Nephron (organoid): ENCODE data around the gene DUSP15.
A peak's percentile ranks its signal among the peaks of the same experiment; 100 is the strongest.

Experiments used
- H3K27ac Mint-ChIP-seq, 3 experiments: 2 replicates each; pipeline ENCODE4 v1.8.0; 2020; ENCODE audit warnings: mixed read lengths in 3 of 3, mild to moderate bottlenecking in 2 of 3, moderate library complexity in 1 of 3
- H3K27me3 Mint-ChIP-seq: 2 replicates; pipeline ENCODE4 v1.8.0; 2021; ENCODE audit warnings: low read depth, mild to moderate bottlenecking, moderate library complexity, mixed read lengths
- H3K36me3 Mint-ChIP-seq: 2 replicates; pipeline ENCODE4 v1.8.0; 2020; ENCODE audit warnings: low read depth, mixed read lengths
- H3K4me1 Mint-ChIP-seq: 2 replicates; pipeline ENCODE4 v1.8.0; 2020; ENCODE audit warnings: mixed read lengths
- H3K4me3 Mint-ChIP-seq, 3 experiments: 2 replicates each; pipeline ENCODE4 v1.8.0; 2020; ENCODE audit warnings: mild to moderate bottlenecking in 3 of 3, mixed read lengths in 3 of 3, moderate library complexity in 2 of 3
- H3K9me3 Mint-ChIP-seq: 2 replicates; pipeline ENCODE4 v1.8.0; 2020; ENCODE audit warnings: mixed read lengths
- TF ChIP-seq, protein P1 (sequence below), 3 experiments: fragments of 200-600 bp; sonication (generic); IDR thresholded peaks; one replicate each; pipeline ENCODE4 v1.5.0; 2021; ENCODE audit warnings: antibody characterized with exemption in 3 of 3; ENCODE audit not compliant: unreplicated experiment in 3 of 3

DUSP15 gene

DNA sequence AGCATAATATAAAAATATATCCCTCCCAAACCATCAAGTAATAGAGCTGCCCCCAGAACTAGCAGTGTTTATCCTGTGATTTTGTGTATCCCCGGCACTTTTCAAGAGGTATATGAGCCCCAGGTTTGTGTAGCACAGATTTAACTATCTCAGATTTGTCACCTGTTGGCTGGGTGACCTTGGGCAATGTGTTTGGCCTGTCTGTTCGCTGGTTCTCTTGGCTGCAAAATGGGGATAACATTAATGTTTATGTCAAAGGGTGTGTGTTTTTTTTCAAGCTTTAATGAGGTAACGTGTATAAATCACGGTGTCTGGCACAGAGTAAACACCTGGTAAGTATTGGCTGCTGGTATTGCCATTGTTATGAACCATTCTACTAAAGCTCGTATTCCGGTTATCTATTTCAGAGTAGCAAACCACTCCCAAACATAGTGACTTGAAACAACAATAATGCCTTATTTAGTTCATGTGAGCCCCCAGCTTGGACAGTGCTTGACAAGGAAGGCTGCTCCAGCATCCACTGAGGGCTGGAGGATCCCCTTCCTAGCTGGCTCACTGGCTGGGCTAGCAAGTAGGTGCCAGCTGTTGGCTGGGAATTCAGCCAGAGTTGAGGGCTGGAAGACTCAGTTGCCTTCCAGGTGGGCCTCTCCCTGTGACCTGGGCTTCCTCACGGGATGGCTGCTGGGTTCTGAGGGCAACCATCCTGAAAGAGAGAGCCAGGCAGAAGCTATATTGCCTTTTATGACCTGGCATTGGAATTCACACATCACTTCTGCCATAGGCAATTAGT lies 45.4 kb upstream of the DUSP15 start:
- H3K27ac Mint-ChIP-seq: no peak overlapping the region
- TF ChIP-seq, protein P1, sequence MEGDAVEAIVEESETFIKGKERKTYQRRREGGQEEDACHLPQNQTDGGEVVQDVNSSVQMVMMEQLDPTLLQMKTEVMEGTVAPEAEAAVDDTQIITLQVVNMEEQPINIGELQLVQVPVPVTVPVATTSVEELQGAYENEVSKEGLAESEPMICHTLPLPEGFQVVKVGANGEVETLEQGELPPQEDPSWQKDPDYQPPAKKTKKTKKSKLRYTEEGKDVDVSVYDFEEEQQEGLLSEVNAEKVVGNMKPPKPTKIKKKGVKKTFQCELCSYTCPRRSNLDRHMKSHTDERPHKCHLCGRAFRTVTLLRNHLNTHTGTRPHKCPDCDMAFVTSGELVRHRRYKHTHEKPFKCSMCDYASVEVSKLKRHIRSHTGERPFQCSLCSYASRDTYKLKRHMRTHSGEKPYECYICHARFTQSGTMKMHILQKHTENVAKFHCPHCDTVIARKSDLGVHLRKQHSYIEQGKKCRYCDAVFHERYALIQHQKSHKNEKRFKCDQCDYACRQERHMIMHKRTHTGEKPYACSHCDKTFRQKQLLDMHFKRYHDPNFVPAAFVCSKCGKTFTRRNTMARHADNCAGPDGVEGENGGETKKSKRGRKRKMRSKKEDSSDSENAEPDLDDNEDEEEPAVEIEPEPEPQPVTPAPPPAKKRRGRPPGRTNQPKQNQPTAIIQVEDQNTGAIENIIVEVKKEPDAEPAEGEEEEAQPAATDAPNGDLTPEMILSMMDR (IDR thresholded peaks at IDR 0.05; ENCODE audit: unreplicated experiment in 3 of 3): no peak
- H3K4me1 Mint-ChIP-seq: peaks cover 19% of the 10 kb centered on the region
- H3K4me3 Mint-ChIP-seq: no peak overlapping the region
- peaks cover 6% of the 10 kb centered on the region for H3K27me3 Mint-ChIP-seq
- H3K36me3 Mint-ChIP-seq: no peaks in the 10 kb centered on the region
- no peaks in the 10 kb centered on the region for H3K9me3 Mint-ChIP-seq

- no peak overlapping the region for H3K4me3 Mint-ChIP-seq
Measured at GRCh38 chr20:31914170-31914569, 43.8 kb upstream of the DUSP15 start.

DNA sequence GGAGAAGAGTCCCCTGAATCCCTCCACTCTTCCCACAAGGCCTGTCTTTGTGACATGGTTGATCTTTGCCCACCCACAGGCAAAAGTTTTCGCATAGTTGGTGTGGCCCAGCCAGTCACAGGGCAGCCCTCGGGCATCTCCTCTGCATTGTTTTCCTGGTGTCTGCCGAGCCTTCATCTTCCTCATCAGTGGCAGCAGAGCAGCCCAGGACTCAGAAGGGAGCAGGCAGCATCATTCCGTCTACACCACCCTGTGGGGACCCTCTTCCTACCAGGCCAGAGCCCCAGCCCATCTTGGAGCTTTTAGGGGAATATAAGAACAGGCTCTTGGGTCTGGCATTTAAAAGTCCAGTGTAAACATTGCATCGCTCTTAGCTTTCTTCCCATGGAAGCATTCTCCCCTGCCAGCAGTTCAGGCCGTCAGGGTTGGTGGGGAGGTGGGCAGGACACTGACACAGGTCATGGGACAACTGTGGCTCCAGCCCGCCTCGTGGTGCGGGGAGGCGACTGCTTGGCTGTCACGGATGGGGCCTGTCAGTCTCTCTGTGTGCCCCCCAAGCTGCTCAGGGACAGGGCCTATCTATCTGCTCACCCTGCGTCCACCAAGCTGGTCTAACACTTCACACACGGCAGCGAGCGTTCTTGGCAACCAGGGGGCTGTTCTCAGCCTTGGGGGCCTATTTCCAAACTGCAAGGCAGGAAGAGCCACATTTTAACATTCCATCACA lies 43.3 kb upstream of the DUSP15 start:
- TF ChIP-seq, protein P1 (IDR thresholded peaks at IDR 0.05; ENCODE audit: unreplicated experiment in 3 of 3): no peak
- H3K27me3 Mint-ChIP-seq: peaks cover 6% of the 10 kb centered on the region
- H3K4me3 Mint-ChIP-seq: no peak overlapping the region
- peak overlapping the region in 2 of 3 experiments; percentile 54 to 80 for H3K27ac Mint-ChIP-seq
- no peaks in the 10 kb centered on the region for H3K9me3 Mint-ChIP-seq
- peaks cover 19% of the 10 kb centered on the region for H3K4me1 Mint-ChIP-seq
- H3K36me3 Mint-ChIP-seq: no peaks in the 10 kb centered on the region

More at GRCh38 chr20:31914170-31914569, 43.8 kb upstream of the DUSP15 start:
- H3K4me1 Mint-ChIP-seq: peaks cover 19% of the 10 kb centered on the region
- H3K27ac Mint-ChIP-seq: peak overlapping the region in 2 of 3 experiments; percentile 54 to 80
- H3K9me3 Mint-ChIP-seq: no peaks in the 10 kb centered on the region
- TF ChIP-seq, protein P1 (IDR thresholded peaks at IDR 0.05; ENCODE audit: unreplicated experiment in 3 of 3): no peak
- no peaks in the 10 kb centered on the region for H3K36me3 Mint-ChIP-seq
- peaks cover 6% of the 10 kb centered on the region for H3K27me3 Mint-ChIP-seq

- peaks cover 6% of the 10 kb centered on the region for H3K27me3 Mint-ChIP-seq
- no peaks in the 10 kb centered on the region for H3K36me3 Mint-ChIP-seq
- no peak overlapping the region for H3K4me3 Mint-ChIP-seq
- TF ChIP-seq, protein P1 (IDR thresholded peaks at IDR 0.05; ENCODE audit: unreplicated experiment in 3 of 3): no peak
- peaks cover 12% of the 10 kb centered on the region for H3K4me1 Mint-ChIP-seq
- H3K27ac Mint-ChIP-seq: no peak overlapping the region
- H3K9me3 Mint-ChIP-seq: no peaks in the 10 kb centered on the region
Measured at GRCh38 chr20:31910071-31910803, 39.9 kb upstream of the DUSP15 start.

DNA sequence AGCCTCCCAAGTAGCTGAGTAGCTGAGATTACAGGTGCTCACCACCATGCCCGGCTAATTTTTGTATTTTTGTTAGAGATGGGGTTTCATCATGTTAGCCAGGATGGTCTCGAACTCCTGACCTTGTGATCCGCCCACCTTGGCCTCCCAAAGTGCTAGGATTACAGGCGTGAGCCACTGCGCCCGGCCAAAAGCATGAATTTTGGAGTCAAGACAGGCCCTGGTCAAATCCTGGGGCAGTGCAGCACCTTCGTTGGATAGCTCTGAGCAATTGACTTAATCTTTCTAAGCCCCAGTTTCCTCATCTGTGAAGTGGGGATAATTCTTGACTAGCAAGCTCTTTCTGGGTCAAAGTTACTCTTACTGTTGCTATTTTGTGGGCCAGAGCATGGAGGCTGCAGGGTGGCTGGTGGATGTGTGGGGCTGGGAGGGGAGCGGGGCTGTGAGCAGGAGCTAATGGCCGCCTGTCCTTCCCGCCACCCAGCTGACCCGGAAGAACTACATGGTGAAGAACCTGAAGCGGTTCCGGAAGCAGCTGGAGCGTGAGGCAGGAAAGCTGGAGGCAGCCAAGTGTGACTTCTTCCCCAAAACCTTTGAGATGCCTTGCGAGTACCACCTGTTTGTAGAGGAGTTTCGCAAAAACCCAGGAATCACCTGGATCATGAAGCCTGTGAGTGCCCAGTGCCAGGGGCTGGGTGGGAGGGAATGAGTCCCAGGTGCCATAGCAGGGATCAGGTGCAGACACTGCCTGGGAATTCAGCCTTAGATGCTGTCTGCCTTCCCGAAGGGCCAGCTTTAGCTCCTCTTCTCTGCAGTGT lies 39.1 kb upstream of the DUSP15 start:
- no peaks in the 10 kb centered on the region for H3K36me3 Mint-ChIP-seq
- no peak overlapping the region for H3K4me3 Mint-ChIP-seq
- TF ChIP-seq, protein P1 (IDR thresholded peaks at IDR 0.05; ENCODE audit: unreplicated experiment in 3 of 3): no peak
- H3K27ac Mint-ChIP-seq: no peak overlapping the region
- H3K27me3 Mint-ChIP-seq: peaks cover 2% of the 10 kb centered on the region
- H3K9me3 Mint-ChIP-seq: no peaks in the 10 kb centered on the region
- H3K4me1 Mint-ChIP-seq: peaks cover 8% of the 10 kb centered on the region
